NCI-H2196 (cell line): ENCODE results near the gene GSTK1.
"Not testable (repeated sequence)": the region's sequence is repeated elsewhere in the genome, so short reads cannot be mapped to it uniquely, and the experiment has no call there.

Source experiments
- DNase-seq: peaks from one replicate; lab custom pipeline; 2025; ENCODE audit not compliant: unreplicated experiment; lab: John Stamatoyannopoulos, UW

Gene GSTK1

DNA sequence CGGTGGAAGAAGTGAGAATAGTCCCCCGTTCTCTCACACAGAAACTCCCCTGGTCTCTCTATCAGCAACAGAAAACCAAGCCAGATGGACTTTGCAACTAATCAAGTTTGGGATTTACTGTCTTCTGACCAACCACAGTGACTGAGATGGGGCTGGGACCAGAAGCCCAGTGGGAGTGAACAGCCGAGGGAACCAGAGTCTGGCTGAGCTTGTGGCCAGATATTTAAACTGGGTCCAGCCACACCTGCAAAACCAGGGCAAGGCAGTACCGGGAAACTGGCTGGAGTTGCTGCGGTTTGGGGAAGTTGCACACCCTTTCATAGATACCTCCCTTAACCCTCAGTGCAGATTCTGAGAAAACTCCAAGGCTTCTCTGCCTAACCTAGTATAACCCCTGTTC lies 6.0 kb downstream of the GSTK1 start:
- DNase-seq, result no peak

DNA sequence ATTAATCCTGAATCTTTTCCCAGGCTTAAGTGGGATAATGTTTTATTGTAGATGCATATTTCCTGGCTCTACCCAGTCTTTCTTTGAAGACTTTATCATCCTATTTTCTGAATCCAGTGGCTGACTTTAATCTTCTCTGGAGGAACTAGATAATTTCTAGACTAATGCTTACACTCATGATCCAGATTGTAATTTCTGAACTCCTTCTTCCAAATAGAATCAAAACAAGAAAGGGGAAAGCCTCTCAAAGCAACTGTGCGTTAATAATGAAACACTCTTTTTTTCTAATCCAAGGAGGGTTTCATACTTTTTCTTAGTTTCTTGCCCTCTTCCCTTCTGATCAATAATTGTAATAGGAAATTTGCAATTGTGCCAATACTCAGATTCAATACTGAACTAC lies 8.0 kb downstream of the GSTK1 start:
- no peak for DNase-seq

DNA sequence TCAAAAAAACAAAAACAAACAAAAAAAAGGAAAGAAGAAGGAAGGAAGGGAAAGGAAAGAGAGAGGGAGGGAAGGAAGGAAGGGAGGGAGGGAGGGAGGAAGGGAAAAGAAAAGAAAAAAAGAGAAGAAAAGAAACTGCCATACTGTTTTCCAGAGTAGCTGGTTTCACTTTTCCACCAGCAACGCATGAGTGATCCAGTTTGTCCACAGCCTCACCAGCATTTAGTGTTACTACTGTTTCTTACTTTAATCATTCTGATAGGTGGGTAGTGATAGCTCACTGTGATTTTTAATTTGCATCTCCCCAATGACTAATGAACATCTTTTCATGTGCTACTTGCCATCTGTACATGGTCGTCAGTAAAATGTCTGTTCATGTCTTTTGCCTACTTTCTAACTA lies 9.6 kb downstream of the GSTK1 start:
- DNase-seq, result no peak

DNA sequence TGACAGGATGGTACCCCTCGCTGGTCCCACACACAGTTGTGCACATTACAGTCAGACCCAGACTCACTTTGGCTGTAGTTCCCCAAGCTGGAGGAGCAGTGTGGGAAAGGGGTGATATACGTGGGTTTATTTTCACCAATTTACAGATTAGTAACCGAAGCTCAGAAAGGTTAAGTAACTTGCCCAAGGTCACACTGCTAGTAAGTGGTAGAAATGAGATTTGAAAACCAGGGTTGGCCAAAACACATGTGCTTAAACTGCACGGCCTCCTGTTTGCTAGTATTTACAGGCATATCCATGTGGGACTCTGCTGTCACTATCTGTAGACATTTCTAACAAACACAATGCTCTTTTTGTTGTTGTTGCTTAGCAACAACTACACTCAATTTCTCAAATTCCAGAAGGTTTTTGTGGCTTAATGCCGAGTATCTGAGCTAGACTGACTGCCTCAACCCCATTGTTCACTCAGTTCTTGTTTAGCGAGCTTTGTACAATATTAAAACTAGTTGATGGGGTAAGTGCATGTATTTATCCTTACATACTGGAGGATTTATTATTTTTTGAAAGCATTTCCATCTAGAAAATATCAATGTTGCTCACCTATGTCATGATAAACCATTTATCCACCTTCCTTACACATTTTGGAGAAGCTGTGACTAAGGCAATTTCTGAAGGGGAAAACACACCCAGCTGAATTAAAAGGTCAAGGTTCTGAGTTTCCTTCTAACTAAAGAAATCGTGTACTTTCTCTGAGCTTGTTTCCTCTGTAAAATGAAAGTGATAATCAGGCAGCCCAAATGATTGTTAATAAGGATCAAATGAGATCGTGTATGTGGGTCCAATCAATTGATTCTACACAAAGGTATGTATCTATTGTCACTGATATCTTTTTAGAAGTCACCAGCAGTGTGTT lies 16.2 kb downstream of the GSTK1 start:
- peak; percentile 65 for DNase-seq

DNA sequence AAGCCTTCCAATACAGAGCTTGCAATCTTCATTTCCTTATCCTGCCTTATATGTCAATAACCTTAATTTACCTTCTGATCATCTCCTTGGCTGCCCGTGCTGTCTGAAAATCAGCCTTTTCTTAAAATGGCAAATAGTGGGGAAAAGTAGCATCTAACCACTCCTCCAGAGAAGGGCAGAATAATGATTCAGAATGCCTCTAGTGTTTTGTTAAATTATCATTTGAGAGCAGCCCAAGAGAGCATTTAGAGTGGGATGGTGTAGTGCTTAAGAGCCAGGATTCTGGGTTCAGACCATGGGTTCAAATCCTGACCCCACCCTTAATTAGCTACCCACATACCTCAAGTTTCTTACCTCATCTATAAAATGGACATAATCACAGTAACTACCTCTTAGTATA lies 16.9 kb downstream of the GSTK1 start:
- no peak for DNase-seq

DNA sequence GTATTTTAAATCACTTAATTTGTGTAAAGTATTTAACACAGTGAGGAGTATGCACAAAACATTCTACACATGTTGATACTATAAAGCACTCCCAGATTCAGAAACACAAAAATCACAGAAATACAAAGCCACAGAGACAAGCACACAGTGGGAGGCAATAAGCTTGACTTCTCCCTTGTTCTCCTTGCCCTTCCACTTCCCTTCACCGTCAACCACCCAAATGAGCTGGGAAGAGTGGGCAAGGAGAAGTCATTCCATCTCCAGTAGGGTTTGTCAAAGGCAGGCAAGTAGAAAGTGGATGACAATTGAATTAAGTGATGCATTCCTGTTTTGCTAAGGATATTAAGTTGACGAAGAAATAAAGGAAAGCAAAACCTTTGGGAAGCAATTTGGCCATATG lies 17.3 kb downstream of the GSTK1 start:
- no peak for DNase-seq

DNA sequence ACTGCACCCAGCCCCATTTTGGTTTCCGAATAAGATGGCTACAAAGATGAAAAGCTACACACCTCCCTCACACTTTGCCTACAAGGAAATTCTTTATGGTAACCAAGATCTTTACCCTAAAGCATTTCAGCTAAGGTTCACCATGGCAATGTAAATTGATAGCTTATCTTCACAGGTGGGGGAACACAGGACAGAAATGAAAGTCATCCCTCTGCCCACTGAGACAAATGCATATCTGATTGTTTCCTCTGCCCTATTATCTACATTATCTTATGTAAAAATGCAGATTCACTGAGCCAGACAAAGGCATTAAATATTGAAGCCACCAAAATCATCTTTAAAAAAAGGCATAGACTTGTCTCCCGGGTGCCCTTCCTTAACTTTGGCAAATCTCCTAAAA lies 18.3 kb downstream of the GSTK1 start:
- no peak for DNase-seq

DNA sequence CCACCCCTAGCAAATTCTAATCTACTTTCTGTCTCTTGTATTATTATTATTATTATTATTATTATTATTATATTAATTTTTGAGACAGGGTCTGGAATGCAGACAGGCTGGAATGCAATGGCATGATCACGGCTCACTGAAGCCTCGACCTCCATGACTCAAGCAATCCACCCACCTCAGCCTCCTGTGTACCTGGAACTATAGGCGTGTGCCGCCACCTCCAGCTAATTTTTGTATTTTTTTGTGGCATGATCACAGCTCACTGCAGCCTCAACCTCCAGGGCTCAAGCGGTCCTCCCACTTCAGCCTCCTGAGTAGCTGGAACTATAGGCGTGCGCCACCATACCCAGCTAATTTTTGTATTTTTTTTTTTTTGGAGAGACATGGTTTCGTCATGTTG lies 18.9 kb downstream of the GSTK1 start:
- DNase-seq, result no peak

DNA sequence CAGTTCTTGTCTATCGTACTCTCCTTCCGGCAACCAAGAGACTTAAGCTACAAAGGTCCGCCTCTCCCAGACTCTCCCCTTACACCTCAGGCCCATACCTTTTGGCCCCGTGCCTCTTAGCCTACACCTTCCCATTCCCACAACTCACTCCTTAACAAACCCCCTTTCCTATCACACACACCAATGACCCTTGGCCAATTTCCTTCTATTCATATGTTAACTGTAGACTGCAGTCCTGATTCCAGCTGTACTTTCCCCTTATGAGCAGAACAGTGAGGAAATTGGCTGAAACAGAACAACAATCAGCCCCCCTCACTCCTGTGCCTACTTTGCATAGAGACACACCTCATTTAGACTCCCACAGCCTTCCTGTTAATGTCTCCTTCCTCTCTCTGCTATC lies 20.1 kb downstream of the GSTK1 start:
- DNase-seq, result no peak

DNA sequence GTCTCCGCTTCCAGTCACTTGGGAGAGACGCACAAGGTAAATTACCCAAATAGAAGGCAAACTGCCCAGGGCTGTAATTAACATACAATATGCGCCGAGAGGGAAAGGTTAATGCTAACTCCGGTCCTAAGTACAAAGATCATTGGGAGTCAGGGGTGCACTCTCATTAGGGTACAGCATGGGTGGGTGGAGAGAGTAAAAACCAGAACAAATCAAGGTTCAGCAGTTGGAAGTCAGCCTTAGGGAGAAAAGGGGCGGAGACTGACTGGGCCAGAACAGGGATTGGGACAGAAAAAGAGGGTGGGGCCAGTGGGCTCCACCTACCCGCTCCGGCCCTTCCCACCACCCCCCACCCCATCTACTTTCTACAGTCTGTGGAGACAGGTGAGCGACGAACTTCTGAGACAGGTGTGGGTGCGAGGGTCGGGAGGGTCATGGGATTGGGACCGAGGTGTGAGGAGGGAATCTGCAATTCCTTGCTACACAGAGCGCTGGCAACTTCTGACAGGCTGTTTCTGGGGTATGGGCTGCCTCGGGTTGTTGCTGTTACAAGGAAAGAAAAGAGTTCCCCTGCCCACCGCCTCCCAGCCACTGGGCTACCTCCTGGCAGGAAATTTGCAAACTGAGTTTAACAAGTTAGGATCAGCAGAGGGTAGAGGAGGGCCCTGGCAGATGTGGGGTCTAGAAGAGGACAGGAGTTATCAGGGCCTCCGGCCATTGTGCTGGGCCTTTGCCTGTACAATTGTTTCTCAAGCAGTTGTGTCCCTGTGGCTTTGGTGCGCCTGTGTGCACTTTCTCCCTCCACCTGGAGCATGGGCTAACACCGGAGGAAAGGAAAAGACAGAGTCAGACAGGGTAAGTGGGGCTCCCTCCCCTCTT lies 21.6 kb downstream of the GSTK1 start, which contains the start of gene TMEM139:
Gene TMEM139, plus strand, starts transcription at position 368 of the 879 bp plus-strand sequence. CDS start 1,000 bp downstream, outside the sequence.
- no peak for DNase-seq

DNA sequence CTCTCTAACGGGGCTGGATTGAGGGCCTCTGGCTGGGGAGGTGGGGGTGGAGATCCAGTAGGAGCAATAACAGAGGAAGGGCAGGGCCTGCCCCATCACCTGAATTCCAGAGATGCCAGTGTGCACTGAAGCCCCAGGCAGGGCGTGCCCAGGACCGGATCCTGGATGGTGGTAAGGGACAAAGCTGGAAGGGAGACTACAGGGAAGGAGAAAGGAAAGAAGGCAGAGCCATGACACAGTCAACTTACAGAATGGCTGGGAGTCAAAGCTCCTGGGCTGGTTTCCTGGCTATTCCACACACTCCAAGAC lies 22.2 kb downstream of the GSTK1 start:
- no peak for DNase-seq

DNA sequence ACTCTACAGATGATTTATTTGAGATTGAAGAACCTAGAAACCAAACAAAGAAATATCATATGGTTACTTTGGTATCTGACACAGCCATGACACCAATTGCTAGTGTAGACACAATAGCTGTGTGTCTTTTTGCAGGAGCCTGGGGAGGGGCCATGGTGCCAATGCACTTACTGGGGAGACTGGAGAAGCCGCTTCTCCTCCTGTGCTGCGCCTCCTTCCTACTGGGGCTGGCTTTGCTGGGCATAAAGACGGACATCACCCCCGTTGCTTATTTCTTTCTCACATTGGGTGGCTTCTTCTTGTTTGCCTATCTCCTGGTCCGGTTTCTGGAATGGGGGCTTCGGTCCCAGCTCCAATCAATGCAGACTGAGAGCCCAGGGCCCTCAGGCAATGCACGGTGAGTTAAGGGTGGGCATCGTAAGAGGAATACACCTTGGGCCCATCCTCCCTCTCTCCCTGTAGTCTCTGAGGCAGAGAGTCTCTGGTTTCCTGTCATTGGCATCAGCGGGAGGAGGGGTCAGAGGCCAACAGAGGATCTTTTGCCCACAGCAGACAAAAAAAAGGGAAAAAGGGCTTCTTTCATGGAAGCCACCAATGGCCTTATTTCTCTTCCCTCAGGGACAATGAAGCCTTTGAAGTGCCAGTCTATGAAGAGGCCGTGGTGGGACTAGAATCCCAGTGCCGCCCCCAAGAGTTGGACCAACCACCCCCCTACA lies 22.7 kb downstream of the GSTK1 start:
- DNase-seq, result no peak

DNA sequence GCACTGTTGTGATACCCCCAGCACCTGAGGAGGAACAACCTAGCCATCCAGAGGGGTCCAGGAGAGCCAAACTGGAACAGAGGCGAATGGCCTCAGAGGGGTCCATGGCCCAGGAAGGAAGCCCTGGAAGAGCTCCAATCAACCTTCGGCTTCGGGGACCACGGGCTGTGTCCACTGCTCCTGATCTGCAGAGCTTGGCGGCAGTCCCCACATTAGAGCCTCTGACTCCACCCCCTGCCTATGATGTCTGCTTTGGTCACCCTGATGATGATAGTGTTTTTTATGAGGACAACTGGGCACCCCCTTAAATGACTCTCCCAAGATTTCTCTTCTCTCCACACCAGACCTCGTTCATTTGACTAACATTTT lies 23.3 kb downstream of the GSTK1 start:
- DNase-seq, result no peak

DNA sequence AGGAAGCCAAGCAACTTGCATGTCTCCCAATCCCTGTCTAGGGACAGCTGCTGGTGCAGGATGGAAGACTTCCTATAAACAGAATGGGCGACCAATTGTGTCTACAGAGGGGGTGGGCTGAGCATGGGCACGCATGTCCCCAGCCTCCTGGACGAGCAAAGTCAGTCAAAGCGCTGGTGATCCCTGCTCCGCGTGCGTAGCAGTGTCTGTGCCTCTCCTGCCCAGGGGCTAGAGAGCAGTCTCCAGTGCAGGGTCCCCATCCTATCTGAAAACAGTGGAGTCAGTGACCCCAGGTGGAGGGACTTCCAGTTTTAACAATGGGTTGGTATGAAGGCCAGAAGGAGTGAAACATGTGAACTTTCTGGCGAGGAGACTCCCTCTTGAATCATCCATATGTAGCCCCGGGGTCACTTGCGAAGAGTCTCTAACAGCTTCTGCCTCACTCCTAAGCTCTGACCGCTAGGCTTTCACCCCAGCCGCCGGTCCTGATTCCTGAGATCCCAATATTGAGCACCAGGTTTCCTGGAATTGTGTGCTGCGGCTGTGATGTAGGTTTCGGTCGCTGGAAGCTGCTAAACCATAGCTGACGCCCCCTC lies 24.2 kb downstream of the GSTK1 start:
- no peak for DNase-seq

DNA sequence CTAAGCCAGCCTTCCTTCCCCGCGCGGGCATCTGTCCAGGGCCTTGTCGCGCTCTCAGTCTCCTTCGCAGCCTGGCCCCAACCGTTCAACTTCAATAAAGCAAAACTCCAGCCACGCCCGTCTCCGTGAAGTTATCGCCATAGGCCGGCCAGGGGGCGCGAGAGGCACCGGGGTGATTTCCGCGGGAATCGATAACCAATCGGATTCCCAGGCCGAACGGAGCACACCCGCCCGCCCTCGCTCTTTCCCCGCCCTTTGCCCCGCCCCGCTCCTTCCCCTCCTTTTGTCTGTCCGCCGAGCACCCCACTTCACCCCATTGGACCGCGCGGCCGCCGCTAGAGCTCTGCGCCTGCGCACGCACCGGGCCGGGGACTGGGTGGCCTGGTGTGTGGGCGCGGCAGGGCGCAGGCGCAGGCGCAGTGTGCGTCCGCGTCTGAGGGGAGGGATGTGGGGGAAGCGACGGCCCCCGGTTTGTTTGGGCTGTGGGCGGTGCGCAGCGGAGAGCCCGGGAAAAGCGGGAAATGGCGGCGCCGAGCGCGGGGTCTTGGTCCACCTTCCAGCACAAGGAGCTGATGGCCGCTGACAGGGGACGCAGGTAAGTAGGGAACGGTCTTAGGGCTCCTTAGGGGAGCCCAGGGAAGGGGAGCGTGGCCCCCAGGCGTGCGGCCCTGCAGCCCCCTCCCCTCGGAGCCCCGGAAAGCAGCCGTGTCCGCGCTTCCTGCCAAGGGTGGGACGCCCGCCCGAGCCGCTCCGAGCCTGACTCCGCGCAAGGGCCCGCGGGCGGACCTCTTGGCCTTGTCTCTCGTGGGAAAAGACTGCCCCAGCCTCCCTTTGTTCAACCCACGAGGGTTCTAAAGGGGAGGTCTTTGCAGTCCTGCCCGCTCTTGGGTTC lies 24.9 kb downstream of the GSTK1 start, which contains the start of gene CASP2:
Gene CASP2, plus strand, starts transcription at position 417 of the 892 bp plus-strand sequence. Its CDS starts 105 bp downstream, at position 522.
- peak; percentile 95 for DNase-seq

DNA sequence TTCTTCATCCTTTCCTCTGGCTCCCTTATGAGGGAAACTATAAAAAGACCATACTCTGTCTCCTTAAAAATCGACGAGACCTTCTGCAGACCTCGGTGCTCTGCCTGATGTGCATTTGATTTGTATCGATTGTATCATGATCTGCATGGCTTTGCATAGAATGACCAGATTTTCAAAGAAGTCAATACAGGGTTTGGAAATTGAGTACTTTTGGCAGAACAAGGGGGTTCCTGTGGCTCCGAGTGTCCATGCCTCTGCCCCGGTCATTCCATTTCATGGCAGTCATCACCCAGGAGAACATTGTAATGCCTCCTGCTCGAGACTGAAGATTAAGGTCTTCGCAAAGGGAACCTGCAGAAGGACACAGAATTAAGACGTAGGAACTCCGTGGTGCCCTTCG lies 25.6 kb downstream of the GSTK1 start:
- DNase-seq, result no peak

DNA sequence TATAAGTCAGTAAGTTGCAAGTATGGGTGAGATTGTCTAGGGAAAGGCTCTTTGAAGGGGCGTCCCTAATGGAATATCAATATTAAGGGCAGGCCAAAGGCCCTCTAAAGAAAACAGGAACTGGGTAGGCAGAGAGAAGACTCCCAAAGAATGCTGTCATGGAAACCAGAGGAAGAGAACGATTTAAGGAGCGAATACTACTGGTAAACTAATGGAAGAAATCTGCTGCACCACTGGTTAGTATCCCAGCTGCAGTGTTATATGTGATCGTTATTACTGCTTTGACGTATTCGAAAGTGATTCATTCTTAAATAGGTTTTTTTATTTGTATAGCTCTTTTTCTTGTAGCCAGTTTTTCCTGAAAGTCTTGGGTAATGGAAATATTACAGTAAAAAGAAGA lies 26.2 kb downstream of the GSTK1 start:
- DNase-seq, result no peak

DNA sequence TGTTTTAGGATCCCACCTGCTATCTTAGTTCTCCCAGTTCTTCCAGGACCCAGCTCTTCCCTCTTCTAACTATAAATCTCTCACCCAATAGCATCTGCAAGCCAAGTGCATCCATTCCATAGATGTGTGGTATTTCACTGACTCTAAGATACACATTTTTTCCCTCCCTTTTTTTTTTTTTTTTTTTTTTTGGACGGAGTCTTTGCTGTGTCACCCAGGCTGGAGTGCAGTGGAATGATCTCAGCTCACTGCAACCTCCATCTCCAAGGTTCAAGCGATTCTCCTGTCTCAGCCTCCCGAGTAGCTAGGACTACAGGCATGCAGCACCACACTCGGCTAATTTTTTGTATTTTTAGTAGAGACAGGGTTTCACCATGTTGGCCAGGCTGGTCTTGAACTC lies 26.6 kb downstream of the GSTK1 start:
- DNase-seq, result not testable (repeated sequence)

DNA sequence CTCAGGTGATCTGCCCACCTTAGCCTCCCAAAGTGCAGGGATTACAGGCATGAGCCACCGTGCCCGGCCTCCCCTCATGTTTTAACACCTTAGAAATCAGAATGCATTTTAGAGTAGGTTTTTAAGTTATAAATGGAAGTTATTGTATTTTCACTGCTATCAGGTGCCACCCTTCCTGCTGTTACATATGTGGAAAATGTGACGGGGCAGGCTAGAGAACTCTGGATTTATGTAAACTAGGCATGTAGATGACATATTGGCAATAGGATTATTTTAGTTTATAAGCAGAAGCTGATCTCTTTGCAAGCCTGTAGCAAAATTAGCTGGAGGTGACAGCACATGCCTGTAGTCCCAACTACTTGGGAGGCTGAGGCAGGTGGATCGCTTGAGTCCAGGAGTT lies 27.1 kb downstream of the GSTK1 start:
- DNase-seq, result no peak

DNA sequence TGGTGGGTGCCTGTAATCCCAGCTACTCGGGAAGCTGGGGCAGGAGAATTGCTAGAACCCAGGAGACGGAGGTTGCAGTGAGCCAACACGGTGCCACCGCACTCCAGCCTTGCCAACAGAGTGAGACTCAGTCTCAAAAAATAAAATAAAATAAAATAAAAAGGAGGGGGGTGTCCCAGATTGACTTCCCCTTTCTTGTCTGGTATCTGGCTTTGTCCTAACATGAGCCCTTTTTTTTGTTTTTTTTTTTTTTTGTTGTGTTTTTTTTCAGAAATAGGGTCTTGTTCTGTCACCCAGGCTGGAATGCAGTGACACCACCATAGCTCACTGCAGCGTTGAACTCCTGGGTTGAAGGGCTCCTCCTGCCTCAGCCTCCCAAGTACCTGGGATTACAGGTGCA lies 29.6 kb downstream of the GSTK1 start:
- DNase-seq, result no peak
